H1 (cell line): ENCODE results near the gene ST3GAL2. TPM values are rescaled to one million over a fixed set of nuclear protein-coding genes. Genes with fewer than 3 reads are reported as not detected.

Source experiments
- CTCF ChIA-PET: fragments of 300-600 bp; sonication (Branson Sonifier 250); formaldehyde crosslinking; loops from one replicate; lab custom pipeline; 2021; ENCODE audit not compliant: partially characterized antibody; lab: Charles Lee
- POLR2A ChIA-PET: fragments of 300-600 bp; sonication (Branson Sonifier 250); formaldehyde crosslinking; loops from one replicate; lab custom pipeline; 2021; ENCODE audit warnings: inconsistent platforms; ENCODE audit not compliant: partially characterized antibody; lab: Charles Lee
- DNase-seq, 2 experiments: peaks; one replicate each; pipeline versions ENCODE4 v3.0.0 to v3.0.0-alpha.2; 2010 to 2022; ENCODE audit warnings: low spot score in 2 of 2, low read depth in 1 of 2, mixed read lengths in 1 of 2
- FAIRE-seq: peaks from 2 replicates; lab custom pipeline; 2011; peaks lifted over from hg19 to GRCh38; lab: Jason Lieb, UNC
- H2AFZ ChIP-seq: 2 replicates; pipeline ENCODE4 v1.8.1; 2012; ENCODE audit warnings: low read length, inconsistent platforms
- H2AK5ac ChIP-seq: 2 replicates; pipeline ENCODE4 v1.6.1; 2013; ENCODE audit warnings: low read depth, low read length
- H2BK120ac ChIP-seq: replicated peaks from 2 replicates; pipeline ENCODE3; 2013; ENCODE audit warnings: low read depth, low read length, inconsistent platforms
- H2BK12ac ChIP-seq: 2 replicates; pipeline ENCODE4 v1.6.1; 2013; ENCODE audit warnings: low read depth, low read length
- H2BK15ac ChIP-seq: 2 replicates; pipeline ENCODE4 v1.6.1; 2013; ENCODE audit warnings: low read length
- H2BK20ac ChIP-seq: 2 replicates; pipeline ENCODE4 v1.6.1; 2013; ENCODE audit warnings: low read length
- H2BK5ac ChIP-seq: 2 replicates; pipeline ENCODE4 v1.6.1; 2013; ENCODE audit warnings: low read depth, low read length
- H3K14ac ChIP-seq: 2 replicates; pipeline ENCODE4 v1.6.1; 2013; ENCODE audit warnings: inconsistent platforms; ENCODE audit not compliant: insufficient read length
- H3K18ac ChIP-seq: 2 replicates; pipeline ENCODE4 v1.6.1; 2013; ENCODE audit warnings: low read length; ENCODE audit errors: extremely low read depth
- H3K23ac ChIP-seq: 2 replicates; pipeline ENCODE4 v1.6.1; 2013; ENCODE audit warnings: inconsistent platforms; ENCODE audit not compliant: insufficient read length
- H3K23me2 ChIP-seq: 2 replicates; pipeline ENCODE4 v1.6.1; 2013; ENCODE audit warnings: low read depth, low read length
- H3K27ac ChIP-seq: 2 replicates; pipeline ENCODE4 v1.6.1; 2011; ENCODE audit warnings: low read depth, low read length, inconsistent platforms
- H3K27me3 ChIP-seq, 4 experiments: replicated peaks in 1 of 4; 1 replicate in 1 of 4; 2 replicates in 3 of 4; pipeline versions ENCODE4 v1.6.1 to v1.8.1; 2011 to 2013; ENCODE audit warnings: low read length in 3 of 4, mild to moderate bottlenecking in 3 of 4, inconsistent platforms in 2 of 4, mixed read lengths in 2 of 4, moderate library complexity in 1 of 4; ENCODE audit not compliant: control insufficient read depth in 3 of 4, insufficient read depth in 3 of 4; ENCODE audit errors: extremely low read depth in 1 of 4
- H3K36me3 ChIP-seq, 4 experiments: 2 replicates each; pipeline versions ENCODE4 v1.6.1 to v1.8.1; 2011 to 2013; ENCODE audit warnings: mild to moderate bottlenecking in 4 of 4, low read length in 3 of 4, moderate library complexity in 2 of 4, control low read depth in 1 of 4, inconsistent platforms in 1 of 4; ENCODE audit not compliant: insufficient read depth in 4 of 4, control insufficient read depth in 2 of 4
- H3K4ac ChIP-seq: replicated peaks from 2 replicates; pipeline ENCODE3; 2013; ENCODE audit warnings: low read length, low read depth, mixed read lengths, inconsistent platforms; ENCODE audit not compliant: insufficient read length
- H3K4me1 ChIP-seq, 4 experiments: replicated peaks in 1 of 4; 1 replicate in 1 of 4; 2 replicates in 3 of 4; pipeline versions ENCODE4 v1.6.1 to v1.8.1; 2011 to 2013; ENCODE audit warnings: low read length in 3 of 4, inconsistent platforms in 2 of 4, mixed read lengths in 1 of 4; ENCODE audit not compliant: insufficient read depth in 4 of 4, control insufficient read depth in 3 of 4
- H3K4me2 ChIP-seq, 2 experiments: 2 replicates each; pipeline versions ENCODE4 v1.6.1 to v1.8.1; 2011 to 2013; ENCODE audit warnings: low read depth in 2 of 2, low read length in 2 of 2, control low read depth in 1 of 2, inconsistent platforms in 1 of 2, mild to moderate bottlenecking in 1 of 2; ENCODE audit not compliant: insufficient read depth in 1 of 2
- H3K4me3 ChIP-seq, 4 experiments: fragments of 200-600, 300-600 bp in 1 of 4; sonication (generic), shearing (Covaris generic), sonication (Bioruptor Twin) in 1 of 4; 2 replicates each; pipeline versions ENCODE4 v1.5.1 to v1.8.1; 2011 to 2016; ENCODE audit warnings: low read length in 4 of 4, low read depth in 3 of 4, control low read depth in 2 of 4, inconsistent platforms in 2 of 4, mild to moderate bottlenecking in 2 of 4, mixed read lengths in 1 of 4, moderate library complexity in 1 of 4; ENCODE audit not compliant: insufficient read depth in 2 of 4; ENCODE audit errors: extremely low read depth in 1 of 4
- H3K56ac ChIP-seq: replicated peaks from 2 replicates; pipeline ENCODE3; 2013; ENCODE audit warnings: low read depth, mild to moderate bottlenecking, mixed read lengths, low read length, inconsistent platforms; ENCODE audit not compliant: insufficient read length
- H3K79me1 ChIP-seq: 2 replicates; pipeline ENCODE4 v1.6.1; 2013; ENCODE audit warnings: low read depth, low read length, control low read depth
- H3K79me2 ChIP-seq, 2 experiments: 2 replicates each; pipeline versions ENCODE4 v1.6.1 to v1.8.1; 2012 to 2013; ENCODE audit warnings: low read length in 2 of 2, mild to moderate bottlenecking in 2 of 2, inconsistent platforms in 1 of 2; ENCODE audit not compliant: insufficient read depth in 2 of 2, control insufficient read depth in 1 of 2
- H3K9ac ChIP-seq, 4 experiments: replicated peaks in 1 of 4; 1 replicate in 1 of 4; 2 replicates in 3 of 4; pipeline versions ENCODE4 v1.6.1 to v1.8.1; 2011 to 2013; ENCODE audit warnings: low read depth in 3 of 4, low read length in 3 of 4, control low read depth in 2 of 4, mild to moderate bottlenecking in 2 of 4, moderate library complexity in 2 of 4, inconsistent platforms in 1 of 4; ENCODE audit errors: extremely low read depth in 1 of 4
- H3K9me3 ChIP-seq, 2 experiments: 2 replicates each; pipeline versions ENCODE4 v1.6.1 to v1.8.1; 2012 to 2013; ENCODE audit warnings: mild to moderate bottlenecking in 2 of 2, moderate library complexity in 2 of 2, control low read depth in 1 of 2, inconsistent platforms in 1 of 2, low read depth in 1 of 2, low read length in 1 of 2, mixed read lengths in 1 of 2; ENCODE audit not compliant: insufficient read depth in 2 of 2
- H4K20me1 ChIP-seq, 2 experiments: replicated peaks in 1 of 2; 2 replicates each; pipeline versions ENCODE3 to v1.8.1; 2011 to 2013; ENCODE audit warnings: inconsistent platforms in 2 of 2, low read length in 2 of 2, mild to moderate bottlenecking in 1 of 2; ENCODE audit not compliant: insufficient read depth in 2 of 2, control insufficient read depth in 1 of 2
- H4K5ac ChIP-seq: 2 replicates; pipeline ENCODE4 v1.6.1; 2013; ENCODE audit warnings: low read length, low read depth, mixed read lengths, inconsistent platforms; ENCODE audit not compliant: insufficient read length
- H4K8ac ChIP-seq: 2 replicates; pipeline ENCODE4 v1.8.0; 2013; ENCODE audit warnings: mild to moderate bottlenecking, moderate library complexity, low read length, inconsistent platforms; ENCODE audit not compliant: insufficient read depth; ENCODE audit errors: extremely low read depth
- H4K91ac ChIP-seq: replicated peaks from 2 replicates; pipeline ENCODE3; 2013; ENCODE audit warnings: low read length, mixed read lengths, inconsistent platforms; ENCODE audit not compliant: insufficient read length
- WGBS, 2 experiments: shearing (Covaris generic) in 1 of 2; methylation state at CpG; one replicate each; pipeline versions ENCODE4 v1.1.6 to v1.1.7; 2013 to 2015; ENCODE audit warnings: low lambda C conversion rate in 2 of 2, mixed read lengths in 2 of 2, inconsistent platforms in 1 of 2, low coverage in 1 of 2, missing lambda C conversion rate in 1 of 2; ENCODE audit not compliant: insufficient replicate concordance in 2 of 2, insufficient coverage in 1 of 2, insufficient read length in 1 of 2; ENCODE audit errors: extremely low coverage in 1 of 2, missing lambda C conversion rate in 1 of 2; 5-methylcytosine and 5-hydroxymethylcytosine counted together
- polyA plus RNA-seq, 7 experiments: library from polyadenylated mRNA; depleted of rRNA in 3 of 7; stranded (reverse) in 5 of 7; unstranded in 2 of 7; fragments of >200 nt in 5 of 7; fragments of 200-250 nt in 2 of 7; gene quantifications; 1 replicate in 5 of 7; 2 replicates in 1 of 7; 4 replicates in 1 of 7; pipeline versions ENCODE4 v1.2.1 to v1.2.3, GENCODE V29; 2011 to 2013; ENCODE audit warnings: missing spikeins in 2 of 7, mixed read lengths in 2 of 7
- total RNA-seq: library from RNA; stranded (reverse); fragmentation: NEBNext Ultra II Directional; extraction: Animal tissue kit (Norgen Biotek cat#: 25700); gene quantifications from 2 replicates; pipeline ENCODE4 v1.2.1, GENCODE V29; 2021

The ST3GAL2 gene
- total and polyA plus RNA-seq, 2 of the 8 experiments (the other 6 are each of a cell fraction or from before 2014, with no cell fraction given), result 14.4 to 39.7 TPM

- ChIA-PET POLR2A (no interaction called here), CTCF (no interaction called here)
- peaks cover 0 to 7% (median 4%) of the 10 kb centered on the region in 4 experiments; a peak in 4 of 8 replicates for H3K36me3 ChIP-seq
- DNase-seq (no peak), FAIRE-seq (no peak)
- no peak overlapping the region for H2BK120ac ChIP-seq
- H3K4ac ChIP-seq, result no peak overlapping the region
- no peak overlapping the region for H2AK5ac ChIP-seq
- H4K91ac ChIP-seq, result no peak overlapping the region
- H2BK12ac ChIP-seq, result no peak overlapping the region
- no peaks in the 10 kb centered on the region for H3K9me3 ChIP-seq
- H3K14ac ChIP-seq, result no peak overlapping the region
- H2AFZ ChIP-seq, result no peak overlapping the region
- H3K4me3 ChIP-seq, result no peak overlapping the region
- H3K23ac ChIP-seq, result no peak overlapping the region
- no peak overlapping the region for H2BK15ac ChIP-seq
- H3K27ac ChIP-seq, result no peak overlapping the region; the same call in 1 of the 2 replicates
- H4K20me1 ChIP-seq, result peaks cover 0 to 7% of the 10 kb centered on the region in 2 experiments
- no peak overlapping the region for H3K18ac ChIP-seq
- no peaks in the 10 kb centered on the region for H3K23me2 ChIP-seq
- peaks cover 2 to 13% (median 4%) of the 10 kb centered on the region in 4 experiments; a peak in 6 of 7 replicates for H3K4me1 ChIP-seq
- no peak overlapping the region for H2BK20ac ChIP-seq
- peaks cover 2% of the 10 kb centered on the region for H3K79me1 ChIP-seq
- no peak overlapping the region for H3K4me2 ChIP-seq
- no peaks in the 10 kb centered on the region for H3K27me3 ChIP-seq
- no peak overlapping the region for H4K8ac ChIP-seq
- no peak overlapping the region for H3K9ac ChIP-seq
- no peak overlapping the region for H3K56ac ChIP-seq
- peaks cover 0 to 14% of the 10 kb centered on the region in 2 experiments; a peak in 2 of 4 replicates for H3K79me2 ChIP-seq
- WGBS, 2 experiments, result 92% methylated on average over 11 of the region's 11 CpGs; no CpG with 5 or more reads in 1 of the 2 experiments
- no peak overlapping the region for H4K5ac ChIP-seq
- H2BK5ac ChIP-seq, result no peak overlapping the region
These were observed 35.8 kb downstream of the ST3GAL2 start for GRCh38 chr16:70402916-70403659.
